GM18951 (cell line): ENCODE results near the gene UTP3.
"Not testable (repeated sequence)": the region's sequence is repeated elsewhere in the genome, so short reads cannot be mapped to it uniquely, and the experiment has no call there.

Source experiments
- POLR2A ChIP-seq: IDR thresholded peaks from 4 replicates; pipeline ENCODE4 v1.6.1; 2011; ENCODE audit warnings: mild to moderate bottlenecking; ENCODE audit not compliant: insufficient read length, insufficient read depth; ENCODE audit errors: extremely low read depth
- in situ Hi-C: fragments of 300-500 bp; cut with MboI; formaldehyde crosslinking; loops from one replicate; pipeline ENCODE4 v1.12.0; 2022; ENCODE audit warnings: low sequenced_read_pairs, mixed read lengths, inconsistent platforms; ENCODE audit not compliant: unreplicated experiment

The UTP3 gene

GRCh38 chr4:70687821-70688794 lies at the start of gene UTP3:
Gene UTP3, plus strand, starts transcription at chr4:70688532. Its CDS starts 146 bp downstream, at chr4:70688678.
- peak; percentile 86 for TF ChIP-seq POLR2A
- in situ Hi-C loops: no loop called here

- in situ Hi-C loops: no loop called here
- TF ChIP-seq POLR2A: no peak
Measured at GRCh38 chr4:70640192-70640591, 48.1 kb upstream of the UTP3 start.

- in situ Hi-C loops: not testable (repeated sequence)
Measured at GRCh38 chr4:70650741-70651140, 37.6 kb upstream of the UTP3 start.

- in situ Hi-C loops: no loop called here
- TF ChIP-seq POLR2A: no peak
Measured at GRCh38 chr4:70651864-70652506, 36.3 kb upstream of the UTP3 start.

GRCh38 chr4:70654605-70655011 lies 33.7 kb upstream of the UTP3 start:
- TF ChIP-seq POLR2A: no peak
- in situ Hi-C loops: no loop called here

- TF ChIP-seq POLR2A: no peak
- in situ Hi-C loops: no loop called here
Measured at GRCh38 chr4:70657326-70657725, 31.0 kb upstream of the UTP3 start.

- no peak for TF ChIP-seq POLR2A
- in situ Hi-C loops: no loop called here
Measured at GRCh38 chr4:70658418-70658817, 29.9 kb upstream of the UTP3 start.

GRCh38 chr4:70660106-70660505 lies 28.2 kb upstream of the UTP3 start:
- in situ Hi-C loops: no loop called here

GRCh38 chr4:70661309-70661922 lies 26.9 kb upstream of the UTP3 start:
- in situ Hi-C loops: not testable (repeated sequence)

More at GRCh38 chr4:70660106-70660505, 28.2 kb upstream of the UTP3 start:
- TF ChIP-seq POLR2A: no peak

- in situ Hi-C loops: no loop called here
Measured at GRCh38 chr4:70666369-70666768, 22.0 kb upstream of the UTP3 start, which contains the start of gene JCHAIN. Gene JCHAIN, minus strand, starts transcription at chr4:70666508. Its CDS starts 18 bp downstream, at chr4:70666490.

GRCh38 chr4:70667740-70668535 lies 20.4 kb upstream of the UTP3 start:
- TF ChIP-seq POLR2A: no peak
- in situ Hi-C loops: no loop called here

More at GRCh38 chr4:70666369-70666768, 22.0 kb upstream of the UTP3 start, which contains the start of gene JCHAIN:
- TF ChIP-seq POLR2A: no peak

- no peak for TF ChIP-seq POLR2A
- in situ Hi-C loops: no loop called here
Measured at GRCh38 chr4:70670332-70671014, 17.9 kb upstream of the UTP3 start.
